HepG2 (cell line): ENCODE data around the gene TIPIN. TPM values are rescaled to one million over a fixed set of nuclear protein-coding genes. Genes with fewer than 3 reads are reported as not detected.

Source experiments
- ATAC-seq: fragments of 200-7000 bp; cut with Tn5 transposase; 3 replicates; pipeline ENCODE4 v1.9.1; 2020; ENCODE audit warnings: mild to moderate bottlenecking, moderate library complexity
- Bru-seq: library from RNA; stranded (reverse); fragments of 400-500 nt; gene quantifications from one replicate; lab custom pipeline; 2021; lab: Mats Ljungman, UMichigan
- BruChase-seq, 2 experiments: library from RNA; stranded (reverse); fragments of 400-500 nt; gene quantifications; one replicate each; lab custom pipeline; 2021; lab: Mats Ljungman, UMichigan
- BruUV-seq: library from RNA; stranded (reverse); fragments of 400-500 nt; replicated peaks from 2 replicates; lab custom pipeline; 2021; lab: Mats Ljungman, UMichigan
- CTCF ChIA-PET: fragments of 300-600 bp; formaldehyde crosslinking; extraction: SDS; loops from one replicate; lab custom pipeline; 2021; ENCODE audit warnings: low total read pairs, inconsistent platforms, low intra/inter-chr PET ratio; lab: Yijun Ruan, JAX
- POLR2A ChIA-PET: fragments of 350-600 bp; sonication (Branson Sonifier 250); formaldehyde crosslinking; loops from one replicate; lab custom pipeline; 2020; ENCODE audit warnings: antibody characterized with exemption, inconsistent platforms; lab: Yijun Ruan, JAX
- DNase-seq: peaks from one replicate; pipeline ENCODE4 v3.0.0-alpha.2; 2015; ENCODE audit warnings: low spot score
- FAIRE-seq: peaks from 3 replicates; lab custom pipeline; 2011; peaks lifted over from hg19 to GRCh38; lab: Jason Lieb, UNC
- H2AFZ ChIP-seq: one replicate; pipeline ENCODE4 v1.6.1; 2011; ENCODE audit warnings: low read length, inconsistent platforms
- H3K27ac ChIP-seq: fragments of 300-600 bp; 3 replicates; pipeline ENCODE4 v1.8.0; 2011; ENCODE audit warnings: mixed run types, mild to moderate bottlenecking, mixed read lengths, low read length, inconsistent platforms; ENCODE audit not compliant: insufficient read depth; ENCODE audit errors: extremely low read length
- H3K27me3 ChIP-seq, 2 experiments: fragments of 200-600 bp in 1 of 2; 2 replicates in 1 of 2; 3 replicates in 1 of 2; pipeline versions ENCODE4 v1.6.0 to v1.8.0; 2011; ENCODE audit warnings: low read length in 2 of 2, mild to moderate bottlenecking in 2 of 2, moderate library complexity in 2 of 2, inconsistent platforms in 1 of 2; ENCODE audit not compliant: insufficient read depth in 2 of 2, control insufficient read depth in 1 of 2
- H3K36me3 ChIP-seq, 2 experiments: fragments of 200-600 bp in 1 of 2; replicated peaks in 1 of 2; 2 replicates in 1 of 2; 3 replicates in 1 of 2; pipeline versions ENCODE4 v1.5.1 to v1.8.0; 2011; ENCODE audit warnings: low read length in 2 of 2, inconsistent platforms in 1 of 2; ENCODE audit not compliant: insufficient read depth in 2 of 2, control insufficient read depth in 1 of 2
- H3K4me1 ChIP-seq: 2 replicates; pipeline ENCODE4 v1.5.1; 2012; ENCODE audit warnings: low read length, inconsistent platforms; ENCODE audit not compliant: insufficient read depth
- H3K4me2 ChIP-seq: 2 replicates; pipeline ENCODE4 v1.6.0; 2011; ENCODE audit warnings: low read depth, low read length, inconsistent platforms
- H3K4me3 ChIP-seq, 3 experiments: fragments of 200-600 bp in 1 of 3; sonication (generic), shearing (Covaris generic) in 1 of 3; replicated peaks in 1 of 3; 2 replicates each; pipeline ENCODE4 v1.5.1; 2011 to 2016; ENCODE audit warnings: low read length in 3 of 3, inconsistent platforms in 2 of 3, low read depth in 2 of 3, mild to moderate bottlenecking in 2 of 3, control low read depth in 1 of 3, mixed read lengths in 1 of 3; ENCODE audit not compliant: insufficient read depth in 1 of 3
- H3K79me2 ChIP-seq: one replicate; pipeline ENCODE4 v1.6.1; 2011; ENCODE audit warnings: low read length, inconsistent platforms; ENCODE audit not compliant: insufficient read depth
- H3K9ac ChIP-seq: 2 replicates; pipeline ENCODE4 v1.6.0; 2011; ENCODE audit warnings: mild to moderate bottlenecking, low read depth, low read length, inconsistent platforms; ENCODE audit not compliant: insufficient read depth
- H3K9me3 ChIP-seq: 2 replicates; pipeline ENCODE4 v1.5.1; 2012; ENCODE audit warnings: mild to moderate bottlenecking, low read length
- H4K20me1 ChIP-seq: 2 replicates; pipeline ENCODE4 v1.6.0; 2011; ENCODE audit warnings: inconsistent platforms, mild to moderate bottlenecking, low read length, moderate library complexity; ENCODE audit not compliant: insufficient read depth
- AGO1 ChIP-seq: fragments of 200-400 bp; formaldehyde crosslinking; IDR thresholded peaks from 2 replicates; pipeline ENCODE4 v1.6.1; 2017; ENCODE audit warnings: mild to moderate bottlenecking, low read depth, low read length, moderate library complexity; ENCODE audit not compliant: poor library complexity, severe bottlenecking
- ARHGAP35 ChIP-seq: sonication (generic); formaldehyde crosslinking; IDR thresholded peaks from 2 replicates; pipeline ENCODE4 v1.9.0; 2022; ENCODE audit warnings: mild to moderate bottlenecking, inconsistent platforms, moderate library complexity, missing genetic modification reagents, borderline replicate concordance
- ATF7-NPFF ChIP-seq: sonication (generic); formaldehyde crosslinking; IDR thresholded peaks from 2 replicates; pipeline ENCODE4 v1.8.1; 2023; ENCODE audit warnings: mild to moderate bottlenecking, low read depth, missing genetic modification reagents, moderate library complexity
- CBX2 ChIP-seq, 2 experiments: fragments of 200-600 bp in 1 of 2; sonication (generic); formaldehyde crosslinking in 1 of 2; IDR thresholded peaks; 2 replicates each; pipeline versions ENCODE4 v1.7.0 to v1.8.1; 2018 to 2022; ENCODE audit warnings: low read depth in 2 of 2, low read length in 1 of 2, mild to moderate bottlenecking in 1 of 2, missing genetic modification reagents in 1 of 2
- MAFK ChIP-seq, 2 experiments: IDR thresholded peaks in 1 of 2; conservative IDR thresholded peaks in 1 of 2; 2 replicates each; pipeline ENCODE4 v1.6.1; 2011; ENCODE audit warnings: improper control_type of control experiment in 2 of 2, low read length in 2 of 2
- MTF1 ChIP-seq: sonication (generic); formaldehyde crosslinking; IDR thresholded peaks from 2 replicates; pipeline ENCODE4 v1.5.0; 2020; ENCODE audit warnings: missing genetic modification reagents
- SOX6 ChIP-seq, 2 experiments: fragments of 450-650 bp in 1 of 2; sonication (generic) in 1 of 2; formaldehyde crosslinking in 1 of 2; IDR thresholded peaks; 2 replicates each; pipeline versions ENCODE4 v1.4.0 to v1.6.1; 2017 to 2020; ENCODE audit warnings: antibody characterized with exemption in 1 of 2, mild to moderate bottlenecking in 1 of 2, missing genetic modification reagents in 1 of 2
- SP5 ChIP-seq: IDR thresholded peaks from 2 replicates; pipeline ENCODE4 v1.6.1; 2016; ENCODE audit warnings: low read depth, borderline replicate concordance
- ZFP41 ChIP-seq: sonication (generic); formaldehyde crosslinking; IDR thresholded peaks from 2 replicates; pipeline ENCODE4 v1.4.0; 2020; ENCODE audit warnings: mild to moderate bottlenecking, missing genetic modification reagents, borderline replicate concordance
- ZNF432 ChIP-seq: sonication (generic); formaldehyde crosslinking; IDR thresholded peaks from 2 replicates; pipeline ENCODE4 v1.5.0; 2020; ENCODE audit warnings: missing genetic modification reagents, mild to moderate bottlenecking, borderline replicate concordance
- ZNF577 ChIP-seq: sonication (generic); formaldehyde crosslinking; IDR thresholded peaks from 2 replicates; pipeline ENCODE4 v1.4.0; 2020; ENCODE audit warnings: mild to moderate bottlenecking, low read depth, missing genetic modification reagents, borderline replicate concordance
- ZNF605 ChIP-seq: sonication (generic); formaldehyde crosslinking; IDR thresholded peaks from 2 replicates; pipeline ENCODE4 v1.8.0; 2022; ENCODE audit warnings: mild to moderate bottlenecking, missing genetic modification reagents
- ZNF652 ChIP-seq: IDR thresholded peaks from 2 replicates; pipeline ENCODE4 v1.6.1; 2016; ENCODE audit warnings: low read depth, borderline replicate concordance
- WGBS: methylation state at CpG from one replicate; pipeline ENCODE4 v1.1.6; 2017; ENCODE audit warnings: low lambda C conversion rate; 5-methylcytosine and 5-hydroxymethylcytosine counted together
- in situ Hi-C: cut with HindIII; loops from 2 replicates; pipeline ENCODE4 v1.10.0; 2017; ENCODE audit warnings: low pct_unique_long_range_greater_than_20kb; ENCODE audit not compliant: extremely low pct_ligation_motif_present
- intact Hi-C: fragments of 100-400 bp; cut with micrococcal nuclease; formaldehyde crosslinking; loops from one replicate; pipeline ENCODE4 v1.10.0; 2022; ENCODE audit not compliant: unreplicated experiment
- long read RNA-seq, 2 experiments: library from RNA in 1 of 2; library from polyadenylated mRNA in 1 of 2; stranded (forward) in 1 of 2; unstranded in 1 of 2; transcript quantifications; one replicate each; pipeline ENCODE4 v2.0.0, GENCODE V29; 2019 to 2022
- polyA minus RNA-seq, 3 experiments: library from RNA; depleted of rRNA, polyadenylated mRNA; stranded (reverse); fragments of >200 nt; gene quantifications; 2 replicates each; pipeline ENCODE4 v1.2.3, GENCODE V29; 2011; ENCODE audit warnings: low replicate concordance in 1 of 3
- polyA plus RNA-seq, 8 experiments: library from polyadenylated mRNA; depleted of rRNA in 3 of 8; stranded (reverse) in 7 of 8; unstranded in 1 of 8; fragments of >200 nt; fragmentation: Illumina TruSeq in 4 of 8; extraction: Trizol in 4 of 8; gene quantifications; 2 replicates each; pipeline versions ENCODE4 v1.2.1 to v1.2.3, GENCODE V29; 2011 to 2016; ENCODE audit warnings: low read depth in 4 of 8, missing spikeins in 1 of 8, mixed read lengths in 1 of 8; ENCODE audit not compliant: insufficient read depth in 1 of 8
- total RNA-seq, 5 experiments: library from RNA; depleted of rRNA; stranded (reverse); fragments of >200 nt; fragmentation: Illumina TruSeq; extraction: Trizol; gene quantifications; 2 replicates each; pipeline ENCODE4 v1.2.3, GENCODE V29; 2016; ENCODE audit warnings: low read depth in 1 of 5

Gene TIPIN, protein sequence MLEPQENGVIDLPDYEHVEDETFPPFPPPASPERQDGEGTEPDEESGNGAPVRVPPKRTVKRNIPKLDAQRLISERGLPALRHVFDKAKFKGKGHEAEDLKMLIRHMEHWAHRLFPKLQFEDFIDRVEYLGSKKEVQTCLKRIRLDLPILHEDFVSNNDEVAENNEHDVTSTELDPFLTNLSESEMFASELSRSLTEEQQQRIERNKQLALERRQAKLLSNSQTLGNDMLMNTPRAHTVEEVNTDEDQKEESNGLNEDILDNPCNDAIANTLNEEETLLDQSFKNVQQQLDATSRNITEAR
- total RNA-seq (2016; rRNA removed; fragmentation: Illumina TruSeq; extraction: Trizol): 28.6 and 37.9 TPM in 2 replicates
- total RNA-seq (2016; cell fraction: cytosol; rRNA removed; fragmentation: Illumina TruSeq; extraction: Trizol; ENCODE audit: low read depth): 5.3 and 5.4 TPM in 2 replicates
- total RNA-seq (2016; cell fraction: insoluble cytoplasmic fraction; rRNA removed; fragmentation: Illumina TruSeq; extraction: Trizol): 26.8 and 38.3 TPM in 2 replicates
- 5.5 and 7.9 TPM in 2 replicates for total RNA-seq (2016; cell fraction: membrane; rRNA removed; fragmentation: Illumina TruSeq; extraction: Trizol)
- 10.5 and 12.5 TPM in 2 replicates for total RNA-seq (2016; cell fraction: nucleus; rRNA removed; fragmentation: Illumina TruSeq; extraction: Trizol)
- 2.3 and 2.7 TPM in 2 replicates for polyA plus RNA-seq (2011; rRNA removed)
- polyA plus RNA-seq (2011; cell fraction: cytosol; rRNA removed): 1.4 and 2.1 TPM in 2 replicates
- polyA plus RNA-seq (2011; cell fraction: nucleus; rRNA removed): 1.2 and 1.3 TPM in 2 replicates
- polyA plus RNA-seq (2012): 5.3 and 9.6 TPM in 2 replicates
- polyA plus RNA-seq (2016; cell fraction: cytosol; fragmentation: Illumina TruSeq; extraction: Trizol; ENCODE audit: low read depth): 2.3 and 3.4 TPM in 2 replicates
- 34.8 and 37.9 TPM in 2 replicates for polyA plus RNA-seq (2016; cell fraction: insoluble cytoplasmic fraction; fragmentation: Illumina TruSeq; extraction: Trizol; ENCODE audit: low read depth)
- 3.6 and 4.5 TPM in 2 replicates for polyA plus RNA-seq (2016; cell fraction: membrane; fragmentation: Illumina TruSeq; extraction: Trizol; ENCODE audit: low read depth)
- polyA plus RNA-seq (2016; cell fraction: nucleus; fragmentation: Illumina TruSeq; extraction: Trizol; ENCODE audit: insufficient read depth, low read depth): 12.9 and 15.4 TPM in 2 replicates
- polyA minus RNA-seq (2011; rRNA and poly(A)+ RNA removed; ENCODE audit: low replicate concordance): 0.54 and 5.3 TPM in 2 replicates
- polyA minus RNA-seq (2011; cell fraction: cytosol; rRNA and poly(A)+ RNA removed): 2.4 and 2.8 TPM in 2 replicates
- polyA minus RNA-seq (2011; cell fraction: nucleus; rRNA and poly(A)+ RNA removed): 4.2 and 7.0 TPM in 2 replicates
- Bru-seq, nascent RNA: percentile 46 among the genes with signal in this experiment
- BruChase-seq, experiment 1, labeled RNA remaining after a 6-hour chase: percentile 50 among the genes with signal in this experiment
- percentile 49 among the genes with signal in this experiment for BruChase-seq, experiment 2, labeled RNA remaining after a 2-hour chase
- long read RNA-seq, experiment 1, transcript TIPIN-201 (8 exons, 1,744 nt): major isoform, 7 of 17 reads
- long read RNA-seq, experiment 1, partial matches to known transcripts: 8 of 17 reads
- long read RNA-seq, experiment 1, other reads (novel, unspliced or antisense): 2 of 17 reads
- long read RNA-seq, experiment 2, transcript TIPIN-201 (8 exons, 1,744 nt): major isoform, 6 of 18 reads
- long read RNA-seq, experiment 2, partial matches to known transcripts: 5 of 18 reads
- long read RNA-seq, experiment 2, other reads (novel, unspliced or antisense): 7 of 18 reads

DNA sequence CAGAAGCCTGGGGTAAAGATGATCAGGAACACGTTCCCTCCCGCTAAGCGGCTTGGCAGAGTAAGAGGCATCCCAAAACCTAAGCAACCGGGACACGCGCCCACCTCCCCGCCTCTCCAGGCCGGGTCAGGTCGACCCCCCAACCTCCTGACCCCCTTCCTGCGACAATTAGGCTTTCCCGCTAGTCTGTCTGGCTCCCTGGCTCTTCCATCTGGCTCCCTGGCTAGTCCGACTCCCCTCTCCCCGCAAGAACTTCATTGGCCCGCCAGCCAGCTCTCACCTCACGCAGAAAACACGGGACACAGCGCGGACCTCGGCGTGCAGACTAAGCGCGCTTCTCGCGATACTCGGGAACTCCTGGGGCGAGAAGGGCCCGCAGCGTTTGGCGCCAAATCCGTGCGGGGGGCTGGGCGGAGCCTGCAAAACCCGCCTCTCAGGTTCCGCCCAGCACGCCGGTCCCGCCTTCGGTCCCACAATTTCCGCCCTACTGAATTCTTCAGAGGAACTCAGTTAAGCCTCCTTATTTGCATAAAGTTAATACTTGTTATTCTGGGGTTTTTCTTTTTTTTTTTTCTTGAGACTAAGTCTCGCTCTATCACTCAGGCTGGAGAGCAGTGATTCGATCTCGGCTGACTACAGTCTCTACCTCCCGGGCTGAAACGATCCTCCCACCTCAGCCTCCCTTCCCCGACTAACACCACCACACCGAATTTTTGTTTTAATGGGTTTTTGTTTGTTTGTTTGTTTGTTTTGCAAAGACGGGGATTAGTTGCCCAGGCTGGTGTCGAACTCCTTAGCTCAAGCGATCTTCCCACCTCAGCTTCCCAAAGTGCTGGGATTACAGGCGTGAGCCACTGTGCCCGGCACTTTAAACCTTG, at the start of gene TIPIN:
TSS of gene TIPIN (minus strand) at position 327 of the 878 bp plus-strand sequence. CDS start 3,738 bp downstream, outside the sequence.
- Histone ChIP-seq H3K27me3 (no peaks in the 10 kb centered on the region; a peak in 2 of 5 replicates), H3K27ac (peak within 1 kb of the TSS; percentile 81), H3K9me3 (no peaks in the 10 kb centered on the region), H3K4me3 (peak within 1 kb of the TSS; percentile 90 to 91 (median 90)), H3K9ac (peak within 1 kb of the TSS; percentile 92), H3K4me1 (peaks cover 39% of the 10 kb centered on the region), H4K20me1 (no peaks in the 10 kb centered on the region), H3K36me3 (peaks cover 0 to 8% of the 10 kb centered on the region in 2 experiments; a peak in 1 of 5 replicates), H3K79me2 (peaks cover 13% of the 10 kb centered on the region), H3K4me2 (peak within 1 kb of the TSS; percentile 95), H2AFZ (peak within 1 kb of the TSS; percentile 95)
- no TSS peak for BruUV-seq
- ChIA-PET CTCF (no interaction called here), POLR2A (interaction anchor here (1.5 to 2.9 kb wide), 3 partner anchors 30 to 148 kb away, joined by 4 to 11 read pairs (median 5); partner anchors contain the start of genes MAP2K1 and ZWILCH)
- ATAC-seq (peak; percentile 97), FAIRE-seq (peak; percentile 39), DNase-seq (peak; percentile 90)
- in situ Hi-C loops: no loop called here
- WGBS: 1% methylated on average over 39 of the region's 51 CpGs
- intact Hi-C loops: loop anchor here (2.0 to 10.0 kb wide), 2 partner anchors 30 to 138 kb away; partner anchors contain the start of genes MAP2K1 and SNAPC5
- TF ChIP-seq ZNF652 (no peak), ZNF432 (CRISPR knock-in tag) (no peak), MTF1 (CRISPR knock-in tag) (no peak), ZFP41 (CRISPR knock-in tag) (no peak), SOX6 (IDR thresholded peaks at IDR 0.05) (no peak), SOX6 (CRISPR knock-in tag; IDR thresholded peaks at IDR 0.05) (peak; percentile 35; the same call in 1 of the 2 replicates), MAFK (conservative IDR thresholded peaks at IDR 0.05 in 1 of 2, IDR thresholded peaks at IDR 0.05 in 1 of 2; ENCODE audit: low read length in 2 of 2) (no peak), SP5 (CRISPR knock-in tag) (no peak), ARHGAP35 (CRISPR knock-in tag) (no peak; the same call in none of the 2 replicates), ZNF577 (CRISPR knock-in tag) (peak; percentile 44; the same call in 1 of the 2 replicates), CBX2 (IDR thresholded peaks at IDR 0.05; ENCODE audit: low read depth, low read length) (no peak), CBX2 (CRISPR knock-in tag; IDR thresholded peaks at IDR 0.05; ENCODE audit: low read depth) (no peak), ATF7-NPFF (CRISPR knock-in tag) (peak; percentile 88; the same call in 1 of the 2 replicates), AGO1 (peak; percentile 35), ZNF605 (CRISPR knock-in tag) (peak; percentile 41; the same call in 1 of the 2 replicates)
